Right lobe of liver (tissue), 6 donors: ENCODE measurements around the gene PTPRD. TPM values are rescaled to one million over a fixed set of nuclear protein-coding genes. Genes with fewer than 3 reads are reported as not detected.

Source experiments
- ATAC-seq, 4 donors: fragments of 200-7000 bp; cut with Tn5 transposase; one replicate each; pipeline ENCODE4 v1.9.1; 2020; ENCODE audit warnings: mild to moderate bottlenecking in 4 of 4, moderate library complexity in 4 of 4
- DNase-seq, 3 donors: peaks; one replicate each; pipeline ENCODE4 v3.0.0-alpha.2; 2020
- H3K27ac ChIP-seq, 3 donors: fragments of 200-600 bp; one replicate each; pipeline ENCODE4 v1.8.0; 2022
- H3K27me3 ChIP-seq, 2 donors: fragments of 200-600 bp; one replicate each; pipeline ENCODE4 v1.8.0; 2022
- H3K36me3 ChIP-seq, 4 donors: fragments of 200-600 bp; sonication (generic) in 1 of 4; one replicate each; pipeline versions ENCODE4 v1.5.1 to v1.8.0; 2017 to 2022; ENCODE audit warnings: control low read depth in 1 of 4
- H3K4me1 ChIP-seq, 4 donors: fragments of 200-600 bp; sonication (generic) in 1 of 4; one replicate each; pipeline versions ENCODE4 v1.5.1 to v1.8.0; 2017 to 2022; ENCODE audit warnings: control low read depth in 1 of 4
- H3K4me3 ChIP-seq, 3 donors: fragments of 200-600 bp; one replicate each; pipeline ENCODE4 v1.8.0; 2022
- H3K9me3 ChIP-seq, 4 donors: fragments of 200-600 bp; sonication (generic) in 1 of 4; one replicate each; pipeline versions ENCODE4 v1.5.1 to v1.8.0; 2017 to 2022; ENCODE audit warnings: control low read depth in 1 of 4
- POLR2A ChIP-seq: fragments of 450-650 bp; IDR thresholded peaks from one replicate; pipeline ENCODE4 v1.6.1; 2017; ENCODE audit warnings: antibody characterized with exemption, mild to moderate bottlenecking
- WGBS: methylation state at CpG from one replicate; pipeline ENCODE4 v1.1.6; 2018; ENCODE audit warnings: low coverage, low lambda C conversion rate; ENCODE audit not compliant: insufficient coverage; ENCODE audit errors: missing lambda C conversion rate; 5-methylcytosine and 5-hydroxymethylcytosine counted together
- intact Hi-C, 2 donors: fragments of 100-400 bp; cut with DNase I; formaldehyde crosslinking; loops; one replicate each; pipeline versions ENCODE4 v1.11.2 to v1.14.1; 2022
- total RNA-seq, 6 experiments: library from RNA; depleted of rRNA in 2 of 6; stranded (reverse); fragments of >200 nt in 2 of 6; fragmentation: NEBNext Ultra II Directional in 3 of 6; extraction: Animal tissue kit (Norgen Biotek cat#: 25700) in 3 of 6; gene quantifications; one replicate each; pipeline versions ENCODE4 v1.1.0 to v1.2.4, GENCODE V29; 2016 to 2023
- TF ChIP-seq, protein P1 (sequence below), 4 donors: fragments of 200-600 bp in 3 of 4; fragments of 450-650 bp in 1 of 4; IDR thresholded peaks; one replicate each; pipeline versions ENCODE4 v1.5.1 to v1.8.0; 2016 to 2022; ENCODE audit warnings: antibody characterized with exemption in 4 of 4, mild to moderate bottlenecking in 2 of 4
- donor health status: DM: no; HTN: yes; CAD: no.
- donor health status: DM: no; HTN: no; CAD: no.
- donor health status: DM: no; HTN: no; CAD: no.
- donor health status: DM: no; HTN: yes; CAD: no.
- donor health status: DM: no; HTN: yes; CAD: no.

The PTPRD gene
- total RNA-seq, 6 experiments from 2014 or later, result 5.4 to 29.8 (median 13.9) TPM

GRCh38 chr9:8338767-8339510 is 2273.9 kb downstream of the PTPRD start:
- peak in 1 of 4 donors; percentile 33 for ATAC-seq
- H3K4me1 ChIP-seq, result peaks cover 0 to 19% (median 5%) of the 10 kb centered on the region in 4 donors
- H3K36me3 ChIP-seq, result no peaks in the 10 kb centered on the region
- H3K9me3 ChIP-seq, result no peaks in the 10 kb centered on the region
- intact Hi-C loops, result no loop called here
- H3K4me3 ChIP-seq, result no peak overlapping the region
- DNase-seq, result no peak
- TF ChIP-seq, protein P1, sequence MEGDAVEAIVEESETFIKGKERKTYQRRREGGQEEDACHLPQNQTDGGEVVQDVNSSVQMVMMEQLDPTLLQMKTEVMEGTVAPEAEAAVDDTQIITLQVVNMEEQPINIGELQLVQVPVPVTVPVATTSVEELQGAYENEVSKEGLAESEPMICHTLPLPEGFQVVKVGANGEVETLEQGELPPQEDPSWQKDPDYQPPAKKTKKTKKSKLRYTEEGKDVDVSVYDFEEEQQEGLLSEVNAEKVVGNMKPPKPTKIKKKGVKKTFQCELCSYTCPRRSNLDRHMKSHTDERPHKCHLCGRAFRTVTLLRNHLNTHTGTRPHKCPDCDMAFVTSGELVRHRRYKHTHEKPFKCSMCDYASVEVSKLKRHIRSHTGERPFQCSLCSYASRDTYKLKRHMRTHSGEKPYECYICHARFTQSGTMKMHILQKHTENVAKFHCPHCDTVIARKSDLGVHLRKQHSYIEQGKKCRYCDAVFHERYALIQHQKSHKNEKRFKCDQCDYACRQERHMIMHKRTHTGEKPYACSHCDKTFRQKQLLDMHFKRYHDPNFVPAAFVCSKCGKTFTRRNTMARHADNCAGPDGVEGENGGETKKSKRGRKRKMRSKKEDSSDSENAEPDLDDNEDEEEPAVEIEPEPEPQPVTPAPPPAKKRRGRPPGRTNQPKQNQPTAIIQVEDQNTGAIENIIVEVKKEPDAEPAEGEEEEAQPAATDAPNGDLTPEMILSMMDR (IDR thresholded peaks at IDR 0.05), result no peak
- no peak for TF ChIP-seq POLR2A
- H3K27me3 ChIP-seq, result no peaks in the 10 kb centered on the region
- 63% methylated on average over 5 of the region's 5 CpGs for WGBS
- peak overlapping the region in 1 of 3 donors; percentile 75 for H3K27ac ChIP-seq

- 24% methylated on average over 4 of the region's 4 CpGs for WGBS
- peak overlapping the region in 2 of 3 donors; percentile 20 to 75 for H3K27ac ChIP-seq
- intact Hi-C loops, result no loop called here
- TF ChIP-seq, protein P1 (IDR thresholded peaks at IDR 0.05), result no peak
- no peak for TF ChIP-seq POLR2A
- H3K27me3 ChIP-seq, result no peaks in the 10 kb centered on the region
- peak; percentile 92 to 97 (median 94) for ATAC-seq
- no peak overlapping the region for H3K4me3 ChIP-seq
- H3K4me1 ChIP-seq, result peaks cover 0 to 19% (median 5%) of the 10 kb centered on the region in 4 donors
- peak in 1 of 3 donors; percentile 50 for DNase-seq
- H3K9me3 ChIP-seq, result no peaks in the 10 kb centered on the region
- H3K36me3 ChIP-seq, result no peaks in the 10 kb centered on the region
Measured at GRCh38 chr9:8337834-8338766, 2274.7 kb downstream of the PTPRD start.

DNA sequence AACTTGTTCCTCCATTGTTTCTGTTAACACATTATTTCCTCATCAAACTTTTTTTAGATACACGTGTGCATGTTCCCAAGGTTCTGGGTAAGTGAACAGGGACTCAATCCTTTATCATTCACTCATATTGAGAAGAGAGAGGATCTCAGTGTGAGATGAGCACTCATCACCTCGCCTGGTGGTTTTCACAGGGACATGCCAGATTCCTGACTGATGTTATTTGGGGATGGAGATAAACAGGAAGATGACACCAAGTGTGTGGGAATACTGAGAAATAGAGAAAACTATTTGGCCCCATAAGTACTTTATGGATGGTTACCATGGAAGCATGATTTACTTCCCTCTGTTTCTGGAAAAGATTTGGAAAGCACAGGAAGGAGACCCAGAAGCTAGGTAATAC is 2279.9 kb downstream of the PTPRD start:
- ATAC-seq (no peak), DNase-seq (no peak)
- Histone ChIP-seq H3K9me3 (no peaks in the 10 kb centered on the region), H3K36me3 (no peaks in the 10 kb centered on the region), H3K4me1 (peaks cover 0 to 16% (median 2%) of the 10 kb centered on the region in 4 donors), H3K4me3 (no peak overlapping the region), H3K27me3 (no peaks in the 10 kb centered on the region), H3K27ac (no peak overlapping the region)
- 56% methylated on average over 1 of the region's 2 CpGs for WGBS
- intact Hi-C loops, result no loop called here
- no peak for TF ChIP-seq POLR2A
- TF ChIP-seq, protein P1 (IDR thresholded peaks at IDR 0.05), result no peak

DNA sequence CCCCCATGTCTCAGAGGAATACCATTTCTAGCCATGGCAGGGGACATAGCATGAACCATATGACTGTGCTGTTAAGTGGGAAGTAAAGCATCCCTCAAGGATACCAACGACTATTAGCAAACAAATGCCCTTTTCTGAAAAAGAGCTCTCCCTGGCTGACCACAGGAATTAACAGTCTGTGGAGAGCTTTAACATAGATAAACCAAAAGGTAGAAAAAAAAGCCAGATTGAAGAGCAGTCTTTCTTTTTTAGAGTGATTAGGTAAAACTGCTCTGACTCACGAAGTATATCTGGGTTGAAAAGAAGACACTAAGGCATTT is 2280.5 kb downstream of the PTPRD start:
- no peaks in the 10 kb centered on the region for H3K36me3 ChIP-seq

More for the DNA sequence above, 2280.5 kb downstream of the PTPRD start:
- no peak for ATAC-seq
- Histone ChIP-seq H3K9me3 (no peaks in the 10 kb centered on the region), H3K27me3 (no peaks in the 10 kb centered on the region), H3K4me3 (no peak overlapping the region), H3K27ac (no peak overlapping the region), H3K4me1 (peaks cover 0 to 10% (median 0%) of the 10 kb centered on the region in 4 donors)
- DNase-seq, result no peak
- TF ChIP-seq POLR2A, result no peak
- TF ChIP-seq, protein P1 (IDR thresholded peaks at IDR 0.05), result no peak
- WGBS, result 64% methylated on average over 2 of the region's 2 CpGs
- intact Hi-C loops, result no loop called here
